Measurements from ENCODE around the gene SDK1.

The SDK1 gene

GRCh38 chr7:3280445-3280844 is 20.6 kb upstream of the SDK1 start:
- Mint-ChIP-seq H3K9me3 (peaks cover 3% of the 10 kb centered on the region), H3K4me3 (no peak overlapping the region), H3K4me1 (peaks cover 5% of the 10 kb centered on the region), H3K27me3 (ENCODE audit: low read depth) (peaks cover 11% of the 10 kb centered on the region), H3K27ac (no peak overlapping the region), H3K36me3 (ENCODE audit: low read depth) (no peaks in the 10 kb centered on the region)
- TF ChIP-seq CTCF (IDR thresholded peaks at IDR 0.05; ENCODE audit: unreplicated experiment in 3 of 3) = no peak

GRCh38 chr7:3280946-3281656 is 20.0 kb upstream of the SDK1 start:
- no peak for TF ChIP-seq CTCF (IDR thresholded peaks at IDR 0.05; ENCODE audit: unreplicated experiment in 3 of 3)
- Mint-ChIP-seq H3K4me3 (no peak overlapping the region), H3K27ac (no peak overlapping the region), H3K4me1 (peaks cover 9% of the 10 kb centered on the region), H3K9me3 (no peaks in the 10 kb centered on the region), H3K27me3 (ENCODE audit: low read depth) (peaks cover 16% of the 10 kb centered on the region), H3K36me3 (ENCODE audit: low read depth) (no peaks in the 10 kb centered on the region)

- TF ChIP-seq CTCF (IDR thresholded peaks at IDR 0.05; ENCODE audit: unreplicated experiment in 3 of 3) = no peak
- Mint-ChIP-seq H3K9me3 (no peaks in the 10 kb centered on the region), H3K4me3 (no peak overlapping the region), H3K27ac (no peak overlapping the region), H3K27me3 (ENCODE audit: low read depth) (peaks cover 16% of the 10 kb centered on the region), H3K4me1 (peaks cover 10% of the 10 kb centered on the region), H3K36me3 (ENCODE audit: low read depth) (no peaks in the 10 kb centered on the region)
Measured at GRCh38 chr7:3282457-3282856, 18.6 kb upstream of the SDK1 start.

GRCh38 chr7:3283130-3283704 is 17.8 kb upstream of the SDK1 start:
- H3K27ac Mint-ChIP-seq = no peak overlapping the region
- no peaks in the 10 kb centered on the region for H3K36me3 Mint-ChIP-seq (ENCODE audit: low read depth)
- peaks cover 6% of the 10 kb centered on the region for H3K4me1 Mint-ChIP-seq
- no peak overlapping the region for H3K4me3 Mint-ChIP-seq
- no peak for TF ChIP-seq CTCF (IDR thresholded peaks at IDR 0.05; ENCODE audit: unreplicated experiment in 3 of 3)
- peaks cover 16% of the 10 kb centered on the region for H3K27me3 Mint-ChIP-seq (ENCODE audit: low read depth)
- H3K9me3 Mint-ChIP-seq = peaks cover 2% of the 10 kb centered on the region

GRCh38 chr7:3285652-3286051 is 15.4 kb upstream of the SDK1 start:
- H3K4me1 Mint-ChIP-seq = peaks cover 5% of the 10 kb centered on the region
- no peak for TF ChIP-seq CTCF (IDR thresholded peaks at IDR 0.05; ENCODE audit: unreplicated experiment in 3 of 3)
- no peak overlapping the region for H3K4me3 Mint-ChIP-seq
- peaks cover 5% of the 10 kb centered on the region for H3K9me3 Mint-ChIP-seq
- peak overlapping the region in 1 of 3 experiments; percentile 58 for H3K27ac Mint-ChIP-seq
- H3K27me3 Mint-ChIP-seq (ENCODE audit: low read depth) = peaks cover 16% of the 10 kb centered on the region
- no peaks in the 10 kb centered on the region for H3K36me3 Mint-ChIP-seq (ENCODE audit: low read depth)

- H3K36me3 Mint-ChIP-seq (ENCODE audit: low read depth) = no peaks in the 10 kb centered on the region
- TF ChIP-seq CTCF (IDR thresholded peaks at IDR 0.05; ENCODE audit: unreplicated experiment in 3 of 3) = no peak
- H3K27me3 Mint-ChIP-seq (ENCODE audit: low read depth) = peaks cover 17% of the 10 kb centered on the region
- peaks cover 5% of the 10 kb centered on the region for H3K4me1 Mint-ChIP-seq
- no peak overlapping the region for H3K4me3 Mint-ChIP-seq
- H3K9me3 Mint-ChIP-seq = peaks cover 5% of the 10 kb centered on the region
- H3K27ac Mint-ChIP-seq = no peak overlapping the region
Measured at GRCh38 chr7:3289996-3290395, 11.1 kb upstream of the SDK1 start.

Data from nephron (organoid).